ENCODE measurements around the gene CANX. TPM values are rescaled to one million over a fixed set of nuclear protein-coding genes. Genes with fewer than 3 reads are reported as not detected.

The CANX gene
- total RNA-seq, 2 donors from 2014 or later = 506 to 601 TPM

DNA sequence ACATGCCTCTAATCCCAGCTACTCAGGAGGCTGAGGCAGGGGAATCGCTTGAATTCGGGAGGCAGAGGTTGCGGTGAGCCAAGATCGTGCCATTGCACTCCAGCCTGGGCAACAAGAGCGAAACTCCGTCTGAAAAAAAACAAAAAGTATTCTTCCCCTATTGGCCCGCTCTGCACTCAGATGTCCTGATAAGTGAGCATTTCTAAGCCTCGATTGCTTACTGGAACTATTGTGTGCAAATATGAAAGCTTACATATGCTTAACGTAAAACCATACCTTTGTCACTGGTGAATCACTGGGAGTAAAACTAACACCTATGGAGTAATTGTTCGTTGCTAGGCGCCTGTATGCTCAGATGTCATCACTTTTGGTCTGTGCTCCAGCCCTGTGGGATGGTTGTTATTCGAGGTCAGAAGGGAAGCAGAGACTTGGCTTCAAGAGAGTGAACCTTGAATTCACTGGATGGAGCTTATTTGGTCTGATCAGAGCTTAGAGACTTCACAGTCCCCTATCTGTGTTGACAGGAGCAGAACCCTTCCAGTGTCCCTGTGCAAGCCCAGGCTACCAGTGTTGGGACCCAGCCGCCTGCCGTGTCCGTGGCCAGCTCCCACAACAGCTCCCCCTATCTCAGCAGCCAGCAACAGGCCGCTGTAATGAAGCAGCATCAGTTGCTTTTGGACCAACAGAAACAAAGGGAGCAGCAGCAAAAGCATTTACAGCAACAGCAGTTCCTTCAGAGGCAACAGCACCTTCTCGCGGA lies 69.7 kb downstream of the CANX start:
- no peak for ATAC-seq
- DNase-seq = no peak
- intact Hi-C loops (cut with DNase I, micrococcal nuclease) = no loop called here

DNA sequence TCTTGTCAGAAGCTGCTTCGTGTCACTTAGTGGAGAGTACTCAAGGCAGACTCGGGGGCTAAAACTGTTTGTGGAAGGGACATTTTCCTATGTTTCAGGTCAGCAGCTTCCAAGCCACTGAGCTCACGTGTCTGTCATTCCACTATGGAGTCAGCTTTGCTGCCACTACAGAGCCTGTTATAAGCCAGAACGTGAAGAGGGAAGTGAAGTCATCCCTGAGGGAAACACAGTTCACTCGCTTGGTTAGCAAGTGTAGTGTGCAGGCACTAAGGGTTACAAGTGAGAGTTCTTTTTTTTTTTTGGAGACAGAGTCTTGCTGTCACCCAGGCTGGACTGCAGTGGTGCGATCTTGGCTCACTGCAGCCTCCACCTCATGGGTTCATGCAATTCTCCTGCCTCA lies 70.5 kb downstream of the CANX start:
- DNase-seq = no peak
- intact Hi-C loops (cut with DNase I, micrococcal nuclease) = no loop called here
- no peak for ATAC-seq

DNA sequence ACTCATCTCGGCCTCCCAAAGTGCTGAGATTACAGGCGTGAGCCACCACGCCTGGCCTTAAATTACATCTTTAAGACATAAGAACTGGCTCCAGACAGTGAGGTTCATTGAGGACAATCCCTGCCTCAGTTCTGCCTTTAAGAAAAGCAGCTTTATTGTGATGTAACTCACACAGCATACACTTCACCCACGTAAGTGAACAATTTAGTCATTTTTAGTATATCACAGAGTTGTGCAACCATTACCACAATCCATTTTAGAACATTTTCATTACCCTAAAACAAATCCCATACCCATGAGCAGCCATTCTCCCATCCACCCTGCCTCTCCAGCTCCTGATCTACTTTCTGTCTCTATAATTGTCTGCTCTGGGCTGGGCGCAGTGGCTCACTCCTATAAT lies 71.0 kb downstream of the CANX start:
- DNase-seq (no peak), ATAC-seq (no peak)
- intact Hi-C loops (cut with DNase I, micrococcal nuclease) = no loop called here

DNA sequence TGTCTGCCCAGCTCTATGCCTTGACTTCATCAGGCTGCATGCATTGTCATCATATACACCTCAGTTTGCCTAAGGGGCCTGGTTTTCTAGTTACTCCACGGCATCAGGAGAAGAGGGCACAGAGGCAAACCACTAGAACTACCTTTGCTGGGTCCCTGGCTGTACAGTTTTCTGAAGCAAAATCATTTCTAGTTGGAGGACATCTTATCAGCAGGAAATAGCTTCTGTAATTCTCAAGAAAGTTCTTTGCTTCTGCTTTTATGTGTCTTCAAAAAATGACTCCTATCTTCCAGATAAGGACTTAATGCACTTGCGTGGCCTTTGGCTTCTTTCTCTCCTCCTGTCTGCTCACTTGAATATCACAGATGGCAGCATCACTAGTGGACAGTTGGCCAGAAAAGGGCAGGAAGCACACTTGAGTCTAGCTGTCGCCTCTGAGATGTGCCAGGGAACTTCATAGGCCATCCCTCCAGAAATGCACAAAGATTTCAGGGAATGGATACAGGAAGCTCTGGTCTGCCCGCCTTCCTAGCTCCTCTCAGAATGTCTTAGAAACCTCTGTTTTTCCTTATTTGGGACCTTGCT lies 72.6 kb downstream of the CANX start:
- intact Hi-C loops (cut with DNase I, micrococcal nuclease) = no loop called here
- no peak for ATAC-seq
- DNase-seq = no peak

DNA sequence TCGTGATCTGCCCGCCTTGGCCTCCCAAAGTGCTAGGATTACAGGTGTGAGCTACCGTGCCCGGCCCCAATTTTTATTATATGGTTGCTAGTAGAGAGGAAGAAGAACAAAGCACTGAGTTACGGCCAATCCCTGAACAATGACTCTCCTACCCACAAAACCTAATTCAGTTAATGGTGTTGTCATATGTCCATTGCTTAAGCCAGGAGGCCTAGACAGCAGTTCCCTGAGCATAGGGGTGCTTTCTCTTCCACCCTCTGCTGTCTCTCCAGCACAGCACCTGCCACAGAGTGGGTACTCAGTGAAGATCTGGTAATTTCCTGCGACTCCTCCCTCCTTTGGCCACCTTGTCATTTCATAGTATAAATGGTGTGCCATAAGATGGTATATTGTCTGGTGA lies 73.6 kb downstream of the CANX start:
- intact Hi-C loops (cut with DNase I, micrococcal nuclease) = no loop called here
- ATAC-seq = no peak

DNA sequence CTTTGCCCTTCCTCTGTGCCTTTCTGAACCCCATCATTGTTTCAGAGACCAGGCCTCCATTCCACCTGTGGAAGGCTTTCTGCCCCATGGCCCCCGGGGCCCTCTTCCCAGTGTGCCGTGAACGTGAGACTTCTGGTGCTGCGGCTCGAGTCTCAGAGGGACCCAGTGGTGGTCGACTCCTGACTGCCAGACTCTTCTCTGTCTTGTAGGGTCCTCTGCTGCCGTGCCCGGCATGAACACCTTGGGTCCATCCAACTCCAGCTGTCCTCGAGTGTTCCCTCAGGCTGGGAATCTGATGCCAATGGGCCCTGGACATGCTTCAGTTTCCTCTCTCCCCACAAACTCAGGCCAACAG lies 74.9 kb downstream of the CANX start:
- no peak for ATAC-seq
- no peak for DNase-seq
- intact Hi-C loops (cut with DNase I, micrococcal nuclease) = no loop called here

More for the DNA sequence above, 73.6 kb downstream of the CANX start:
- DNase-seq = no peak

DNA sequence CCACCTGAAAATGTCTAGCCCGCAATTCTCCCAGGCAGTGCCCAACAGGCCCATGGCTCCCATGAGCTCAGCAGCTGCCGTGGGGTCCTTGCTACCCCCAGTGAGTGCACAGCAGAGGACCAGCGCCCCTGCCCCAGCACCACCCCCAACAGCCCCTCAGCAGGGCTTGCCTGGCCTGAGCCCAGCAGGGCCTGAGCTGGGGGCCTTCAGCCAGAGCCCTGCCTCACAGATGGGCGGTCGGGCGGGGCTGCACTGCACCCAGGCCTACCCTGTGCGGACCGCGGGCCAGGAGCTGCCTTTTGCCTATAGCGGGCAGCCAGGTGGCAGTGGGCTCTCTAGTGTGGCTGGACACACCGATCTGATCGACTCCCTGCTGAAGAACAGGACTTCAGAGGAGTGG lies 75.7 kb downstream of the CANX start:
- ATAC-seq = no peak
- DNase-seq = no peak
- intact Hi-C loops (cut with DNase I, micrococcal nuclease) = no loop called here

DNA sequence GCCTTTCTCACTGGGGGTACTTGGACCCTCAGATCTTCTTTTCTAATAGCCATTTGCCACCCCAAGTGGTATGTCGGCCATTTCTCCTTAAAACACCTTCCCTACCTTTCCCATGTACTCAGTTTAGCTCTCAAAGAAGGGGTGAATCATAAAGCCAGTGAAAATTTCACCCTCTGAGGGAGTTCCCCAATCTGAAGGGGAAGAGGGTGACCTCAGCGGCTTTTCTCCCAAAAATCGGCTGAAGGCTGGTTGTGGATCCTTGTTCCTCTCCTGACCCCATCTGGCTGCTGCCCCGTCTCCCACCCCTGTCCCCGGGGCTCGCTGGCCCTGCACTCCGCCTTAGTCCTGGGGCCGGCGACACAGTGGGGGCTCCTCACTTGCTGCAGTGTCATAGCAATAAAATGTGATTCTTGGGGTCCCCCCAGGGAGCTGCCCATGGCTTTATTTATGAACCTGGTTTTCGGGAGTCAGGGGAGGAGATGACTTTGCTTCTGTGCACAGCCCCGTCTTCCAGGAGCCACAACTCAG lies 77.7 kb downstream of the CANX start:
- no peak for DNase-seq
- intact Hi-C loops (cut with DNase I, micrococcal nuclease) = no loop called here
- ATAC-seq = no peak

DNA sequence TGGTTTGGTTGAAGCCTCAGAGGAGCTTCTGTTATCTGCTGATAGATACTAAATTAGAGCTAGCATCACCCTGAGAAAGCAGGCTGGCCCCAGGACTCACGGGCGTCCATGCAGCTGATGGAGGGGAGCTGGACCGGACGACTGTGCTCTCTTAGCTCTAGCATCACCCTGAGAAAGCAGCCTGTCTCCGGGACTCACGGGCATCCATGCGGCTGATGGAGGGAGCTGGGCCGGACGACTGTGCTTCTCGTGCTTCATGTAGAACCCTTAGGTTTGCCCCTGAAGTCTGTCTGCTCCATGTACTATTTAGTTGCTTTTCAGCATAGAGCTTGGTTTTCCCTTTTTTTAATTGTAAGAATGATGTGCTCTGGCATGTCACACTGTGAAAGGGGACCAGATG lies 78.7 kb downstream of the CANX start:
- intact Hi-C loops (cut with DNase I, micrococcal nuclease) = no loop called here
- DNase-seq = no peak
- ATAC-seq = no peak

DNA sequence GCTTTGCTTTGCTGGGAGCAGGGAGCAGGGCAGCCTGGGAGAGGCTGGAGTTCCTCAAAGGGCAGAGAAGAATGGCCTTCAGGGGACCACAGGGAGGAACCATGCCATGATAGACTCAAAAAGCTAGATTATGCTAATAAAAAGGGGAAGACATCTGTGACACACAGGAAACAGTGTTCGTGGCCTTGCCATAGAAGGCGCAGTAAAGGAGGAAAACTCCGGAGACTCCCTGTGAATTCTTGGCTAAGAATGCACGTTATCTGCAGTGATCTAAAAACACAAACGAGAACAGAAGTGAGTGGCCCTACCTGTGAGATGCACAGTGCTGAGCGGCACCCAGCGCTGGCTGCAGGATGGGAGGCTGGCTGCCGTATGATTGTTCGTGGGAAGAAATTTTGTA lies 79.1 kb downstream of the CANX start:
- no peak for ATAC-seq
- no peak for DNase-seq

DNA sequence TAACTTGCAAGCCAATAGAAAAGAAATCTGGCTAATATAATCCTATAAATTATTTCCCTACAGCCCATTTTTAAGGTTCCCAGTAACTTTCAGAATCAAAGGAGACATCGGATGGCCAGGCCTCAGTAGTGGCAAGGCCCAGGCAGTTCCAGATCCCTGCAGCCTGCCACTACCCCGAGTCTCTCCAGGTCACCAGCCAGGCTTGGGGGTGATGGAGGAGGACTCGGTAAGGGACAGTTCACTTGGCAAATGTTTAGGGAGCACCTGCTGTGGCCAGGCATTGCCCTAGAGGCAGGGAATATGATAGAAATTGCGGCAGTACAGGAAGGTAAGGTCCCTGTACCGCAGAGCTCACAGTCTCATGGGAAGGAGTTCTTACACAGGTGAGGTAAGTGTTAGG lies 79.8 kb downstream of the CANX start:
- DNase-seq (no peak), ATAC-seq (no peak)
- intact Hi-C loops (cut with DNase I, micrococcal nuclease) = no loop called here

More for the DNA sequence above, 79.1 kb downstream of the CANX start:
- intact Hi-C loops (cut with DNase I, micrococcal nuclease) = no loop called here

DNA sequence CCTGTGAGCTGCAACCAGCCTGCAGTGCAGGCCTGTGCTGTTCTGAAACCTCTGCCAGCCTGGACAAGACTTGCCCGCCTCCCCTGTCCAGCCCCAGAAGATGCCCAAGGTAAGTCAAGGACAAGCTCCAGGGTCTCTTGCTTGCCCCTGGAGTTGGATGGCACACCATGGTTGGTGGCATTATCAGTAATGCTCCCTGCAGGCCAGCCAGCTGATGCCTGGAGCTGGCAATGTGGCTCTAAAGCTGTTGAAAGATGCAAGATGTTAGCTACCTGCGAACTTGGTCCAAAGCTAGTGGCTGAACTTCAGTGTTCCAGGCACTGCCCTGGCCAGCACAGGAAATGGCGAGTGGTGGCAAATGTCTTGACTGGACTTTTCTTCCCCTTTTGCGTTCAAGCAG lies 81.1 kb downstream of the CANX start:
- no peak for DNase-seq
- ATAC-seq = no peak
- intact Hi-C loops (cut with DNase I, micrococcal nuclease) = no loop called here

DNA sequence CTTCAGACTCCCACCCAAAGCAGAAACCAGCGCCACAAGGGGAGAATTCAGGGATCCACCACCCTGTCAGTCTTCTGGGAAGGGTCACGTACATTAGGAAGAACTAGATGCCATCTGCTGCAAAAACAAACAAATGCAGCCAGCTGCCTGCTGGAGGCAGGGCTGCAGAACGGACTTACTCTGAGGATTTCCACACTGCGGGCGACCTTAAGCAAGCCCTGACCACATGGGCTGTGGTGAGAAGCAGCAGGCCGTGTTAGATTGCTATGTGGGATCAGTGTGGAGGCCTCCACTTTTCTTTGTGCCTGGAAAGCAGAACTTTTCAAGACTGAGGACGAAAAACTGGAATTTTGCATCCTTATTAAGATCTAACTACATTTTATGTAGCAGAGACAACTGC lies 81.6 kb downstream of the CANX start:
- intact Hi-C loops (cut with DNase I, micrococcal nuclease) = no loop called here
- no peak for DNase-seq

More for the DNA sequence above, 81.6 kb downstream of the CANX start:
- no peak for ATAC-seq

Other genes starting within 250 kb of the CANX start
- 10 to 100 TPM; 35.1 to 39.0 TPM for gene RUFY1, start 148.4 kb upstream of the CANX start, total RNA-seq
- gene HNRNPH1, start 75.3 kb upstream of the CANX start, total RNA-seq = 100 to 1,000 TPM; 352 to 431 TPM
- not detected for gene CBY3, start 17.9 kb upstream of the CANX start, total RNA-seq
- gene MAML1, start 33.9 kb downstream of the CANX start, total RNA-seq = 10 to 100 TPM; 22.1 to 24.9 TPM
- gene LTC4S, start 95.0 kb downstream of the CANX start, total RNA-seq = 1 to 10 TPM; 4.2 to 8.7 TPM
- 100 to 1,000 TPM; 465 to 474 TPM for gene MGAT4B, start 107.9 kb downstream of the CANX start, total RNA-seq
- gene SQSTM1, start 121.9 kb downstream of the CANX start, total RNA-seq = 100 to 1,000 TPM; 200 to 355 TPM
- 10 to 100 TPM; 16.6 to 18.9 TPM for gene MRNIP, start 159.8 kb downstream of the CANX start, total RNA-seq
- gene TBC1D9B, start 208.9 kb downstream of the CANX start, total RNA-seq = 100 to 1,000 TPM in 1 of 2 donors, 10 to 100 TPM in 1; 97.8 to 117 TPM